ENCODE measurements around the gene NKX2-1. TPM values are rescaled to one million over a fixed set of nuclear protein-coding genes. Genes with fewer than 3 reads are reported as not detected.

Gene NKX2-1
- total RNA-seq, 1 donor from 2014 or later: not detected

- Mint-ChIP-seq H3K27ac (ENCODE audit: unreplicated experiment) (no peak overlapping the region), H3K4me1 (ENCODE audit: unreplicated experiment) (peaks cover 15% of the 10 kb centered on the region), H3K4me3 (ENCODE audit: unreplicated experiment) (no peak overlapping the region), H3K36me3 (ENCODE audit: low read depth, unreplicated experiment) (no peaks in the 10 kb centered on the region), H3K9me3 (ENCODE audit: unreplicated experiment) (no peaks in the 10 kb centered on the region), H3K27me3 (ENCODE audit: unreplicated experiment) (peaks cover 45% of the 10 kb centered on the region)
- no peak for TF ChIP-seq CTCF (IDR thresholded peaks at IDR 0.05; ENCODE audit: unreplicated experiment)
- DNase-seq (ENCODE audit: low spot score): no peak
Measured at GRCh38 chr14:36517242-36518030, 2.6 kb downstream of the NKX2-1 start.

- peak overlapping the region; percentile 57 for H3K27ac Mint-ChIP-seq (ENCODE audit: unreplicated experiment)
- H3K27me3 Mint-ChIP-seq (ENCODE audit: unreplicated experiment): peaks cover 43% of the 10 kb centered on the region
- DNase-seq (ENCODE audit: low spot score): no peak
Measured at GRCh38 chr14:36516719-36517241, 3.3 kb downstream of the NKX2-1 start.

GRCh38 chr14:36515896-36516718, 3.9 kb downstream of the NKX2-1 start:
- H3K27ac Mint-ChIP-seq (ENCODE audit: unreplicated experiment): no peak overlapping the region
- H3K4me3 Mint-ChIP-seq (ENCODE audit: unreplicated experiment): no peak overlapping the region
- H3K4me1 Mint-ChIP-seq (ENCODE audit: unreplicated experiment): peaks cover 8% of the 10 kb centered on the region
- no peaks in the 10 kb centered on the region for H3K36me3 Mint-ChIP-seq (ENCODE audit: low read depth, unreplicated experiment)
- no peak for DNase-seq (ENCODE audit: low spot score)
- TF ChIP-seq CTCF (IDR thresholded peaks at IDR 0.05; ENCODE audit: unreplicated experiment): no peak
- H3K27me3 Mint-ChIP-seq (ENCODE audit: unreplicated experiment): peaks cover 39% of the 10 kb centered on the region
- no peaks in the 10 kb centered on the region for H3K9me3 Mint-ChIP-seq (ENCODE audit: unreplicated experiment)

More at GRCh38 chr14:36516719-36517241, 3.3 kb downstream of the NKX2-1 start:
- Mint-ChIP-seq H3K36me3 (ENCODE audit: low read depth, unreplicated experiment) (no peaks in the 10 kb centered on the region), H3K9me3 (ENCODE audit: unreplicated experiment) (no peaks in the 10 kb centered on the region), H3K4me3 (ENCODE audit: unreplicated experiment) (no peak overlapping the region), H3K4me1 (ENCODE audit: unreplicated experiment) (peaks cover 12% of the 10 kb centered on the region)
- TF ChIP-seq CTCF (IDR thresholded peaks at IDR 0.05; ENCODE audit: unreplicated experiment): no peak

- Mint-ChIP-seq H3K36me3 (ENCODE audit: low read depth, unreplicated experiment) (no peaks in the 10 kb centered on the region), H3K27me3 (ENCODE audit: unreplicated experiment) (peaks cover 47% of the 10 kb centered on the region), H3K4me3 (ENCODE audit: unreplicated experiment) (no peak overlapping the region), H3K27ac (ENCODE audit: unreplicated experiment) (no peak overlapping the region), H3K4me1 (ENCODE audit: unreplicated experiment) (peaks cover 8% of the 10 kb centered on the region), H3K9me3 (ENCODE audit: unreplicated experiment) (no peaks in the 10 kb centered on the region)
- no peak for TF ChIP-seq CTCF (IDR thresholded peaks at IDR 0.05; ENCODE audit: unreplicated experiment)
- DNase-seq (ENCODE audit: low spot score): no peak
Measured at GRCh38 chr14:36515105-36515593, 4.9 kb downstream of the NKX2-1 start.

Data from endothelial cell (in vitro differentiated cells).